Putamen (tissue), 1 donor: ENCODE results near the gene NCBP1.

Experiments
- DNase-seq: peaks from one replicate; pipeline ENCODE4 v3.0.0-alpha.2; 2016; ENCODE audit warnings: low spot score

The NCBP1 gene

DNA sequence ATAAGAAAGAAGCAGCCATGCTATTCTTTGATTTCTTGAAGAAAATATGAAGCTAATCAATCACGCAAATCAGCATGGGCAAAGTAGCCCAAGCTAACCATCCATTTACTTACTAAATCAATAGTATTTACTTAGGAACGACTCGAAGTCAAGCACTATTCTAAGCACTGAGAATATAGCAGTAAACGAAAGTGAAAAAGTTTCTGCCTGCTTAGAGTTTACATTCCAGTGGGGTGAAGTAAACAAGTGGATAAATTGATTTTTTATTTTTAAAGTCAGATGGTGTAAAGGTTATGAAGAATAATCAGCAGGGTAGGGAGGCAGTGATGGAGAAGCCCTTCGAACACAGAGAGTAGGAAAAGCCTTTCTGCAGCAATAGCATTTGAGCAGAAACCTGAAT is 6.0 kb upstream of the NCBP1 start:
- no peak for DNase-seq

DNA sequence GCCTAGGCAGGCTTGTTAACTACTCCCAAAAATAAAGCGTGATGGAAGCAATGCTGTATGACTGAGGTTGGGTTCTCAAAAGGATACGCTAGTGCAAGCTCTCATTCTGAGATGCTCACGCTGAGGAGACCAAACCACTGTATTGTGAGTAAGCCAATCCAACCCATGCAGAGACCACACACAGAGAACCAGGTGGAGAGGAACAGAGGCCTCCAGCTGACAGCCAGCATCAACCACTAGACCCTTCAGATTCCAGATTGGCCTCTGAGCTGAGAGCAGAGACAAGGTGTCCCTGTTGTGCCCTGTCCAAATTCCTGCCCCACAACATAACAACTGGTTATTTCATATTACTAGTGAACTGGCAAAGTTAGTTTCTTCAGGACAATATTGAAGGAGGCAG is 5.0 kb upstream of the NCBP1 start:
- DNase-seq: no peak

DNA sequence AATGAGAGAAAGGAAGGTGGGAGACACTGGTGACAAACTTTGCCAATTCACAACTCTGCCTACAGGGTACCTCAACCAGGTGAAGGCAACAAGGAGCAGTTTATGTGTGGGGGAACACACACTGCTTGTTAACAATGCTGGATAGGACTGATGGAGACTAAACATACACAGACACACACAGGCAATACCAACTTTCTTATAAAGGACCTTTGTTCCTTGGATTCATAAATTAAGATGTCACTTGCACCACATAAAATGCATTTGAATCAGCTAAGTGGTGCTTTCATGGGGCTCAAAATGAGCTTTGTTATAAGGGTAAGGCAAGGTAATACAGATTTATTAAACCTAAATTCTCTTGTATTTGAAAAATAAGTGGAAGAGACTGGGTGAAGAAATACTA is 4.5 kb upstream of the NCBP1 start:
- DNase-seq: no peak

DNA sequence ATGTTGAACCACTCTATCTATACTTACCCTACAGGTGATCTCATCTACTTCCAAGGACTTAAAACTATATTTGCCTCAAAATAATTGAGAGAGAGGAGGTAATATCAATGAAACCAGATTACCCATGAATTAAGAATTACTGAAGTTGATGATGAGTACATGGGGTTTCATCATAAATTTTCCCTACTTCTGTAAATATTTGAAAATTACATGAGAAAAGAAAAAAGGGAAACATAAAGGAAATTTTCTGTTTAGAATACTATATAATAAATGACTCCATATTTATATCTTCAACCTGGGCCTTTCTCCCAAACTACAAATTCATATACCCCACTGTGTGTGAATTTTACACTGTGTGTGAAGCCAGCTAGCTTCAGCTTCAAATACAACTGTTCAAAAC is 3.0 kb upstream of the NCBP1 start:
- no peak for DNase-seq

- peak; percentile 63 for DNase-seq
These were observed 1.2 kb upstream of the NCBP1 start for GRCh38 chr9:97632248-97632984.

GRCh38 chr9:97633859-97634490 is 354 bp downstream of the NCBP1 start:
- DNase-seq: no peak

DNA sequence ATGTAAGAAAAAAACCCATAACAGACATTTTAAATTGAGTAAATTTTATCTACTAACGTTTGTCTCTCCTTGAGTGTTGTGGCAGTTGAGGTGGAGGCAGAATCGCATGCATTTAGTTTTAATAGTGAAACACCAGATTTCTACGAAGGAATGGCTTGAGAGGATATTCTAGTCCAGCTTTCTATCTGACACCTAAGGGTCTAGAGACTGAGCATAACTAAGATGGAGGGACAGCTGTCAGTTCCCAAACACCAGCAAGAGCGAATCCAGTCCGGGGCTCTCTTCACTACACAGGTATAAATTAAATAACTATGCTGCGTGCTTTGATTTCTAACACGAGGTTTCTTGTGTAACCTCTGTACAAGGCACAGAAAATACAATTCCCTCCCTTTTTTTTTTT is 1.4 kb downstream of the NCBP1 start:
- no peak for DNase-seq

DNA sequence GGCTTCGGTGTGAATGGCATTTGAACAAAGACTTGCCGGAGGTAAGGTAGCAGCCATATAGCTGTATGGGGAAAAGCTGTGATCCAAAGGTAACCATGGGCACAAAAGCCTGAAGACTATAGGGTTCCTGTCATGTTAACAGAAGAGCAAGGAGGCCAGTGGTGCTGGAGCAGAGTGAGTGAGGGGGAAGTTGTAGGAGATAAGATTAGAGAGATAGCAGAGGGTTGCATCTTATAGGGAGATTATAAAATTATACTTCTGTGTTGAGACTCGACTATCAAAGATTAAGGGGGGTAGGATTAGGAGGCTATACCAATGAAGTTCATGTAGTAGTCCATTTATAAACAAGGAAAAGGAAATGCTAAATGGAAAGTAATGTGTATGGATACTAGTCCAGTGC is 3.3 kb downstream of the NCBP1 start:
- no peak for DNase-seq

- no peak for DNase-seq
These were observed 5.0 kb downstream of the NCBP1 start for GRCh38 chr9:97638666-97639065.

- no peak for DNase-seq
These were observed 6.7 kb downstream of the NCBP1 start for GRCh38 chr9:97640325-97640724.

DNA sequence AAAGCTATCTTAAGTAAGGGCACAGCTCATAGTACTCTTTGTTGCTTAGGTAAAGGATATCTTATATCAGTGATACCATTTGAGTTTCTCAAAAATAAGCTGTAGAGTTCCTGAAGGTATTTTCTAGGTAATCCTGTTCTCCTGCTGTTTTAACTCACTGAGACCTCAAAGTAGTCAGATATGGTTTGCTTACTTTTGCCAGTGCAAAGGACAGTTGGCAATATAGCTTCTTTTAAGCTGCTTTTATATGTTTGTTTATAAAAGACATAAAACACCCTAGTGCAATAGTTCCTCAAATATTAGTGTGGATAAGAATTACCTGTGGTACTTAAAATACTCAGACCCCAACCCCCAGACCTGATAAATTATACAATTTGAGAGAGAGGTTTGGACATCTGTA is 12.1 kb downstream of the NCBP1 start:
- DNase-seq: no peak

- no peak for DNase-seq
These were observed 14.4 kb downstream of the NCBP1 start for GRCh38 chr9:97647996-97648395.

DNA sequence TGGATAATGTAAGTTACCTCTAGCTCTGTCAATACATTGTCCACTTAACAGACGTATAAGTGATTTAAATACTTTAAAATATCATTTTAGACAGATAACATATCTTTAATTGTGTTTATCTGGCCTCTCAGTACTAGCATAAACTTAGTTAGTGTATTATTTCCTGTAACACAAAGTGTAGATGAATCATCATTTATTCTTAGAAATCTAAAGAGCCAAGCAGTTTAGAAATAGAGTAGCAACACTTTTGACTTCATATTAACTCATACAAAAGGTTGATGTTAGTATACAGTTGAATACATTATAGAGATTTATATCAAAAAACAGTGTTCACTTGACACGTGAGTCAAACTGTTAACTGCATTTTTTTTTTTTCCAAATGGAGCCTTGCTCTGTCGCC is 18.0 kb downstream of the NCBP1 start:
- DNase-seq: no peak

GRCh38 chr9:97658707-97659106 is 25.1 kb downstream of the NCBP1 start:
- no peak for DNase-seq

- DNase-seq: no peak
These were observed 26.1 kb downstream of the NCBP1 start for GRCh38 chr9:97659771-97660170.

DNA sequence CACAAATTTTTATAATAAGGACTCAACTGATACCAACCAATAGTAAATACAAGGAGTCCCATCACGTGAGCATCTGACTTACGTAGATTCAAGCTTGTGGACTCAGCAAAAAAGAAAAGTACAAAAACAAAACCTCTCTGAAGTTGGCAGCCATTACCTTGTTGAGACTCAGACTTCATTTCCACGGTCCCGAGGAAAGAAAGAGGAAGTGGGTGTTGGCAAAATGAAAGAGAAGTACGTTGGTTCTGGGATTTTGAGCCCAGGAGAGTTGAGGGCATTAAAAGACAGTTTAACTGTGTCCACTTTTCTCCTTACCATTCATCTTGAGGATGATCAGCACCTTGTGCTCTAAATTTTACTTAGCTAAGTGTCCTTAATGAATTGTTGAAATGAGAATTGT is 26.7 kb downstream of the NCBP1 start:
- no peak for DNase-seq

DNA sequence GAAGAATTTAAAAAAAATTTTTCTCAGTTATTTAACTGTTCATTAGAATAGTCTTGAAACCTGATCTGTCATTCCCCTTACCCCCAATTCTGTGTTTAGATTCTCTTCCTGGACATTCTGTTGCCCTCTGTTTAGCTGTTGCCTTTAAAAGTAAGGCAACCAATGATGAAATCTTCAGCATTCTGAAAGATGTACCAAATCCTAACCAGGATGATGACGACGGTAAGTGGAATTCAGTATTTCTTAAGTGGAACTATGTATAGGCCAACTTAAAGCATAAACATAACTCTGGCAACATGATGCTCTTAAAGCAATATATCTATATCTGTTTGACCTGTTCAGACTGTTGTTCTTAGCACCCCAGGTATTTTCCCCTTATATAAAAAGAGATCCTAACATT is 27.2 kb downstream of the NCBP1 start:
- DNase-seq: no peak

DNA sequence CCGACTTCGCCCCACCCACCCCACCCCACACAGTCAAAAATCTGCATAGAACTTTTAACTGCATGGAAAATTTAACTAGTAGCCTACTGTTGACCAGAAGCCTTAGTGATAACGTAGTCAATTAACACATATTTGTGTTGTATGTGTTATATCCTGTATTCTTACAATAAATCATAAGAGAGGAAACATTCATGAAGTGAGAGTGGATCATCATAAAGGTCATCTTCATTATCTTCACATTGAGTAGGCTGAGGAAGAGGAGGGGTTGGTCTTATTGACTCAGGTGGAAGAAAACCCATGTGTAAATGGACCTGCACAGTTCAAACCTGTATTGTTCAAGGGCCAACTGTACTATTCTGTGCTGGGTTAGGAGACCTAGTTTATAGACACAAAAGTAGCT is 32.1 kb downstream of the NCBP1 start:
- DNase-seq: no peak

- DNase-seq: no peak
These were observed 33.5 kb downstream of the NCBP1 start for GRCh38 chr9:97666907-97667686.

DNA sequence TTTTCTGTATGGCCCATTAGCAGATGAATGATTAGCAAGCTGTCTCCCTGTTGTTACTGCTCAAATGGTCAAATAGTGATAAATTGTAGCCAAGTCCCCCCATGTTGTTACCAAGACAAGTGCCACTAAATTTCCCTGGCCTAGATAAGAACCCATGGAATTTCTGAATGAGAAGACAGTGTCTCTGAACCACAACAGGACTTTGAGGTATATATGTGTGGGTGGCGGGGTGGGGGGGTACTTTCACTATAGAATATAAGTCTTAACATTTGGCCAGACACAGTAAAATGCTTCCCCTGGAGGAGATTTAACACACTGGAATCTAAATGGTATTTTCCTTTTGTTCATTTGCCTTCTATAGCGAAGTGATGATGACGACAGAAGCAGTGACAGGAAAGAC is 34.9 kb downstream of the NCBP1 start:
- no peak for DNase-seq

DNA sequence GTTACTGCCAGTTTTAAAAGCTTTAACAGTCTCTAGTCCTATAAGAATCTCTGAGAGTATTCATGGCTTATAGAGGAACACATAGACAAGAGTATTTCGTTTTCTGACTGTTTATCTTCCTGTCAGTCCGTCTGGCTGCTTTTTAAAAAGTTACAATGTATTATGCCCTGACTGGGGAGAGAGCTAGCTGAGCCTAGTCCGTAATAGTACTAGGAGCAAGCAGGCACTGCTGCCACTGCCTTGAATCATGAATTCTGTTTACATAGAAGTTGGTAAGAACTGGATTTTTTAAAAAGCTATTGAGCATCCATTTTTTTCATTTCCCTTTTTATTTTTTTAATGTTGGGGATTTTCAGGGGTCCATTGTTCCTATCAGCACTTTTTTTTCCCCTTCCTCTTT is 37.0 kb downstream of the NCBP1 start:
- no peak for DNase-seq

- no peak for DNase-seq
These were observed 38.8 kb downstream of the NCBP1 start for GRCh38 chr9:97672403-97672802.

DNA sequence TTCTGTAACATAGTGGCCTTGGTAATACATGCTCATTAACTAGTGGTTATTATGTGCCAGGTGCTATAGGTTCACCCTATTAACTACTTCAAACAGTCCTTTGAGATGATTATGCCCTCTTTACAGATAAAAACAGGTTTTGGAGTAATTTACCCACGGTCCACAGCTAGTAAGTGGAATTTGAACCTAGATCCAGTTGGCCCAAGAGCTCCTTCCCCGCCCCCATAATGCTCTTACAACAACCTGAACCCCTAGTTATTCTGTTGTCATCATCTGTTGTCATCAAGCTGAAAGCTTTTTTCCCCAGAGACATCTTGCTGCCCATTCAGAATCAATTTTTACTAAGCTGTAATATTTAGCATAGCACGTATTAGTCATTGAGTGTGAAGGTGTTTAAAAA is 40.3 kb downstream of the NCBP1 start:
- DNase-seq: no peak
